T-helper 9 cell (primary cell): ENCODE measurements around the gene DMGDH.

ENCODE experiments used
- DNase-seq: peaks from one replicate; pipeline ENCODE4 v3.0.0-alpha.2; 2020
- total RNA-seq, 2 donors: gene quantifications; one replicate each; lab custom pipeline; 2026; lab: John Stamatoyannopoulos, UW

The DMGDH gene
- total RNA-seq, result 1.0 to 1.4 reads per million in 2 donors

DNA sequence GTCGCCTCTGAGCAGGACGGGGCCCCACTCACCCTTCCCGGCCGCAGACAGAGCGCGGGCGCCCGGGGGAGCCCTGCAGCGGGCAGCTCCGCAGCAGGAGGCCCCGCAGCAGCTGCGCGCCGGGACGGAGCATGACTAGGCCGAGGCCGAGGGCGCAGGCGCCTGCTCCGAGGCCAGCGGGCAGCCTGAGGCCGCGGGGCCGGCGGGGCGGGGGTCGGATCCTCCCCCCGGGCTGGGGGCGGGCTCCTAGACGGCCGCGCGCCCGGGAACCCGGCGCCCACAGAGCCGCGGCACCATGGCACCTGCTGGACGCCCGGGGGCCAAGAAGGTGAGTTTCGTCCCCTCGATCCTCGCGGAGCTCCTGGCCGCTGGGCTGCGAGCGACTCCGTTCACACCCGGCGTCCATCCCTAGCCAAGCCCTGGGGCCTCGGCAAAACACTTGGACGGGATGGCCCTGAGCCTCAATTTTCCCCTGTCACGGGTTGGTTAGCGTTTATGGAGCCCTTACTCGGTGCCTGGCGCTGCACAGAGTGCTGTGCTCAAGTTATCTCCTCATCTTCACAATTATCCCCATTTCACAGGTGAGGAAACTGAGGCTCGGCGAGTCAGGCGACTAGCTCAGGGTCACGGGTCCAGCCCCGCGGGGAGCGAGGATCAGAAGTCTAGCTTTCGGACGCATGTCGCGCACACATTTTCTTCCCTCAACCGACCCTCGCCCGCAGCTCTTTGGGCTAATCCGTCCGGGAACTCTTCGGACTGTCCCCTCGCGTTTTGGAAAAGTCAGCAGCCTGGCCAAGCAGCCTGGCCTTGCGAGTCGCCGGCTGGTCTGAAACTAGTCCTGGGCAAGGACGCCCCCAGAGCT lies at the start of gene DMGDH, which contains the start of gene BHMT2:
DMGDH (minus strand) TSS at position 187 of the 862 bp plus-strand sequence; CDS start at position 133, 54 bp downstream.
BHMT2 (plus strand) TSS at position 280 of the 862 bp plus-strand sequence; CDS start at position 296, 16 bp downstream.
- no peak for DNase-seq

DNA sequence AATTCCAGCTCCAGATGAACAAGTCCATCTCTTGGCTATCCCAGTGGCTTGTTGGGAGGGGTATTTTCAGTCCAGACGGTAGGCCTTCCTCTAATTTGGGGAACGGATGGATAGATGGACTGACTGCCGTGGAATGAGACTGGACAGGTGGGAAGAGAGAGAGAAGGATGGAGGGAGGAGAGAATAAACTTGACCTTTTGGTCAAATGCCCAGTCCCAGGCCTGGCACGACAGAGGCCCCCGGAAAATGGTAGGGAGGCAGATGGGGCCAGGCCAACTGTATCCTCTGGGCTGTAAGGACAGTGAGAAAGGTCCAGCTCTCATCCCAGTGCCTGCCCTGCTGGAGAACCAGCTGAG lies 43.2 kb upstream of the DMGDH start:
- DNase-seq, result no peak

DNA sequence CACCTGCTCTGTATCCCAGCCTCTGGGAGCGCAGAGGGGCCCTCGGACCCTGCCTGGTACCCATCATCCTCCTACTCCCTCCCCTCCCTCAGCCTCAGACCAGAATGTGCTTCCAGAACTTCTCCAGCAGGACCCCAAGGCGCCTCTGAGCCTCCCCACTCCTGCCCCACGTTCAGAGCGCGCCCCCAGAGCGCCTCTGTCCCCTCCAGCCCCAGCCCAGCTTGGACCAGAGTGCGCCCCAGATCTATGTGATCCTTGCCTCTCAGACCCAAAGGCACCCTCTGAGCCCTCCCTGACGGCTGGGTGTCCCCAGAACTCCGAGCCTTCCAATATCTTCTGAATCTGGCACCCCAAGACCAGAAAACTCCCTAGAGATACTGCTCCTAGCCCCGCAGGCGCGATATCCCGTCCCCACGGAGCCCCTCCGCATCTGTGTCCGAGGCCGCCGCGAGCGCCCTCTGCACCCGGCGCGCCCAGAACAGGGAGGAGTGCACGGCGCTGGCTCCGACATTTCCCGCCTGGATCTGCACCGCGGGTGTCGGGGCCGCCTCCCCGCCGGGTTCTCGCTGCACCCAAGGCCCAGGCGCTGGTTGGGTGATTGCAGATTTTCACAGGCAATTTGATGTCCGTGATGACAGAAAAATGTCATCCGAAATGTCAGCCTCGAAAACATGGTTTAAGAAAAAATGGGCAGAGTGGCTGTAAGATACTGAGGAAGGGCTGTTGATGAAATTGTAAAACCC lies 42.7 kb upstream of the DMGDH start:
- DNase-seq, result no peak

DNA sequence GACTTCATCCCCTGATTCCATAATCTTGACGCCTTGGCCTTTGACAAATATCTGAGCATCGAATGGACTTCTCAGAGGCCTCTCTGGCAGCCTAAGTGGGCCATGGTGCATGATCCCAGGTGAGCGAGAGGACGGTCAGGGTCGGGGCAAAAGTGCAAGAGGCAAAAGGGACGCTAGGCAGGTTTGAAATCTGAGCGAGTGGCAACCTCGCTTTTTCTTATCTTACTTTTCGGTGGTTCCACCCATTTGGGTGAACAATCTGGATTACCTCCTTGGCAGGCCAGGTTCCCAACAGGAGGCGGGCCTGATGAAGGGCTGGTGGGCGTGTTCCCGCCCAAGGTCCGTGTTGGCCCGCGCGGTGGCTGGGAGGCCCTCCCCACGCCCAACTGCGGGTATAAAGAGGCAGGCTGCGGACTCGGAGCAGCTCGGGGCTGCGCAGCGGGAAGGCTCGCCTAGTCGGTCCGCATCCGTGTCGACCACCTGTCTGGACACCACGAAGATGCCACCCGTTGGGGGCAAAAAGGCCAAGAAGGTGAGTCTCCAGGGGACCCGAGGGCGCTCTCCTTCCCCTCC lies 42.0 kb upstream of the DMGDH start, which contains the start of gene BHMT:
BHMT (plus strand) TSS at position 423 of the 573 bp plus-strand sequence; CDS start at position 500, 77 bp downstream.
- DNase-seq, result no peak

DNA sequence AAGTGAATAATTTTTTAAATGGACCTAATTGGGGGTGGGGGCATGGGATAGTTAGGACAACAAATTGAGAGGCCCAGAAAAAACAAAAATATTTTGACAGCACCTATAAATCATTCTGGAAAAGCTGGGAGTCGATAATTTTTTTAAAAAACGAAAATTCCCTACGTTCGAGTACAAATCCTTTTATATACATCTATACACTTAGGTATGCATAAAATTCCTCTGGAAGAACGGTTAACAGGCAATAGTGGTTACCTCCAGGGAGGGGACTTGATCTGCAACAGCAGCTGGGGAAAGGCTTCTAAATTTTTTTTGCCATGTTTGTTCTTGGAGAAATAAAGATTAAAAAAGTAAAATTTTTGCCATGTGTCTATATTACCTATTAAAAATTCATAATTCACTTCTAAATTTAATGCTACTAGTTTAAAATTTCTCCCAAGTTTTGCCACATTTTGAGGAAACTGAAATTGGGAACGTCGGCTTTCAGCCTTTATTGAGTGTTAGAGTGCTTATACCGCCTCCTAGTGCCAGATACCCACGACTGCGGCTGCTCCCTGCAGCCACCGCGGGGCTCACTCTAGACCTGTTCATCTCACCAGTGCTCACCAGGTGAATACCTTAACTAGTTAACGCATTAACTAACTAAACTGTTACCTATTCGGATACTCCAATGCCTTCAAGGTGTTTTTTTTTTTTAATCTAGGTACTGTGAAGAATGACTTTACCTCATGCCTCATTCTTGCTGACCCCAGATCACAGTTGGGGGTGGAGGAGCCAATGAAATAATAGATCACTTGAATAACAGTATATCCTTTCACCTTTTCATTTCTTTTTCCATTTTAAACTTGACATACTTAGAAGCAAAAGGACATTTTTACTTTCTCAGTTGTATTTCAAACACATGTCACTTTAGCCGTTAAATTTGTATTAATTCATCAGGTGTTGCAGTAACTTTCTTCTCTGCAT lies 40.3 kb upstream of the DMGDH start:
- DNase-seq, result peak; percentile 7

DNA sequence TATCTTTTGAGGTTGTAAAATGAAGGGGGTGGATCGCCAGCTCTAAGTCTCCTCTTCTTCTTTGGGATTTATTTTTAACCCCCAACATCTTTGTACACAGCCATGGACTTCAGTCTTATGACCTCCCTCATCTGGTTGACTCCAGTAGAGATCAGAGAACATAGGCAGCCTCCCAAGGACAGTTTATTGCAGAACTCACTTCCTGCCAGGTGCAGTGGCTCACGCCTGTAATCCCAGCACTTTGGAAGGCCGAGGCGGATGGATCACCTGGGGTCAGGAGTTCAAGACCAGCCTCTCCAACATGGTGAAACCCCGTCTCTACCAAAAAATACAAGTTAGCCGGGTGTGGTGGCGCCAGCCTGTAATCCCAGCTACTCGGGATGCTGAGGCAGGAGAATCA lies 39.3 kb upstream of the DMGDH start:
- DNase-seq, result no peak

DNA sequence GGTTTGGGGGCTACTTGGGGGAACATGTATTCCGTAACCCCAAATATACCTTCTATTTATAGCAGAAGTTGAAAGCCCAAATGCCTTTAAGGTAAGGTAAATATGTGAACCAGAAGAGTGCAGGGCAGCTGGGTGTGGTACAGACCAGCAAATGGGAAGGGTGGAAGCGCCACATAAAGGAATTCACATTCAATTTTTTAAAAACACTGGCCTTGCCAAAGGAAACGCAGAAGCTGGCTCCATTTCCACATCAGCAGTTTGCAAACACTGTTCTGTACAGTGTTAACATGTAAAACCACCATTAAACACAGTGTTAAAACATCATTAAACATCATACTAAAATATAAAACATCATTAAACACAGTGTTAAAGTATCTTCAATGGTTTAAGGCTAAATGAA lies 38.6 kb upstream of the DMGDH start:
- no peak for DNase-seq

DNA sequence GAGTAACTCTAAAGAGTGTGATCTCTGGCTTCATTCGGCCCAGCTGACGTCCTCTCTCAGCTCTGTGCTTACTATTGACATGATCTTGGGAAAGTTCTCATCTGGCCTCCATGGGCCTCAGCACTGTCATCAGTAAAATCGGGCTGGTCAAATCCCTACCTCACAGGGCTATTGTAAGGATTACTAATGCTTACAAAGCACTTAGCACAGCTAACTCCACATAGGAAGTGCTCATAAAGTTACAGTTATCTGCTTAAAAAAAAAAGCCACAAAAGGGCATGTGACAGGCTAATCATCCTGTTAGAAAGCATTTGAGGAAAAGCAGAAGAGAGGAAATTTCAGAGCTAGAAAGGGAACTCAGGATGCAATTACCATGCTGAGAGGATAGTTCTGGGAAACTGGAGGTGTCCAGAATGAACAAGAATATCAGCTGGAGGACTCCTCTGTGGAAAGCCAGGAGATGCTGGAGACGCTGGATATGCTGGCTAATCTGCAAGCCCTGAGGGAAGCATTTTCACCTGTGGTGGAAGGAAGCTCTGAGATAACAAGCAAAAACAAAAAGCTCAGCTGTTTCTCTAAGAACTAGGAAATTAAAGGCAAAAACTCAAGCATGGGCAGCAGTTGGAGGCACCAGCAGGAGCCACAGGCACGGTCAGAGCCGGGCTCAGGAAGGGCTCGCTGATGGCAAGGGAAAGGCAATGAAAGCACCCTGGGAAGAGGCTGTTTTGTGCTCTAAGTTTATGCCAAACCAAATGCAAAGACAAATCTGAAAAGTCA lies 37.7 kb upstream of the DMGDH start:
- no peak for DNase-seq

DNA sequence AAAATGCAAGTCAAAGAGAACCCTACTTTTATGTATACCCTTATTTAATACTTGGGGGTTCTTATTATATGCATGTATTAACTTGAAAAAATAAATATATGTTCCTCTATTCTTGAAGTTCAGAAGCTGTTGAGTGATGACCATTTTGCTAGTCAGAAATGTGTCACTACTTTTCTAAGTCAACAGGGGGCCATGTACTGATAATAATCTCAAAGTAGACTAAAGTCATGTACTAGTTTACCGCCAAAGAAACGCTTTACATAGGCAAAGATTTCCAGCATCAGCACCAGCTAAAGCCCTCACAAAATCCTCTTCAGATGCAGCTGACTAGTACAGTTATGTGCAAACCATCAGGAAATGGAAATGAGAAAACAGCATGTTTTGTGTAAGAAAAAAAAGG lies 36.4 kb upstream of the DMGDH start:
- DNase-seq, result no peak

DNA sequence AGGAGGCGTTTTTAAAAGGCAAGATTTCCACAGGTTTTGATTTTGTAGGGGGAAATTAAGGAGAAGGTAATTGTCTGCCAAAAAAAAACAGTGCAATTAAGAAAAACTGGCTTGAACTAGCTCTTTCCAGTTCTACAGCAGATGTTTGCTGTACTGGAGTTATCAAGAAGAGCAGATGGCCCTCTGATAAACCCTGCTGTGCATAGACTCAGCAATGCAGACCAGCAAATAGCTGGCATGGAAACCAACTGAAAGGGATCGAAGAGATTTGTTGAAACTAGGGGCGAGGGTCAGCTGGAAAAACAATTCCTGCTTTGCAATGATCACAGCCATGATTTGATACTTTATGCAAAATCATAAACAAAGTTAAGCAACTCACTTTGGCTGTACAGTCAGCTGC lies 24.3 kb upstream of the DMGDH start:
- DNase-seq, result no peak

DNA sequence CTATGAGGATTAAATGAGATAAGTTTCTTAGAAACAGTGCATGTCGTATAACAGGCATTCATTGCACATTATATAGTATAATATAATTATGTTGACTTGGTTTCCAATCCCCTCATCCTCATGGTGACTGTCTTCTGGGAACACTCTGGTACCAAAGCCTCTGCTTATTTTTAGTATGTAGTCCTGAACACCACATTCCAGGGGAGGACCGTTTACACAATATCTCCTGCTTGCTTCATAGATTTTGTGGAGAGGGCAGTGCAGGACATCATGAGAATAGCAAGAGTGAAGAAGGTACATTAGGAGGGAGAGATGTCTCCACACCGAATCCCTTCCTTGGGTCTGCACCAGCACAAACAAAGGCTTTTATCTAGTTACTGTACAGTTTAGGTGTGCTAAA lies 21.6 kb upstream of the DMGDH start:
- no peak for DNase-seq

DNA sequence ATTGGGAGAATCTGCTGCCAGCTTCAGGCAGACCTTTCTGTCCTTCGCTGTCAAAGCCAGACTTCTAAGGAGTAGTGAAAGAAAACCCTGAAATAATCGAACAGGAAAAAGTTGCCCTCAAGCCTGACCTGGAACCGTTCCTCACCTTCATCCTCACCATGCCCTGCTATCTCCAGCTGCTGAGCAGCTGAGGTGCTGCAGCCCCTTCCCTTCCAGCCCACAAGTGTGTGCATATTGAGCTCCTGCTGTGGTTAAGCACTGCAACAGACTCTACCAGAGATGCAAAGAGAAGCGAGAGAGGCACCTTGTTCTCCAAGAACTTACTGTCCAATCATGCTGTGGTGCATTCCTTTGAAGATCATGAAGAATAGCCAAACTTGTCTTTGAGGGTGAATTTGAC lies 19.0 kb upstream of the DMGDH start:
- DNase-seq, result no peak

DNA sequence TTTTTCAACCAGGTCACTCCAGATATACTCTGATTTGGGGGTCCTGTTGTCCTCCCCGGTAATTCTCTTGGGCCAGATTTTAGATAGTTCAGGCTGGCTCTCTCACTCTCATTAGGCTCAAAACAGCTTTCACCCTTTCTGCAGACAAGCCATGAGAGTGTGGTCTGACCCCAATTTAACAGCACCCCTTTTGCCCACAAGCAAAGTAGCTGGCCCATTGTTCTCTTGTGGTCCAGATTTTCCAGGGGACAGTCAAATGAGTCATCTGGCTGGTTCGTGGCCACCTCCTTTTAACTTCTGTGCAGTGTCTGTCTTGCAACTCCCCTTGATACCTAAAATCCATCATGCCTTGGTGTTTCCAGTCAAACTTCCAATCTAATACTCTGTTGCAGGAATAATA lies 16.6 kb upstream of the DMGDH start:
- no peak for DNase-seq

DNA sequence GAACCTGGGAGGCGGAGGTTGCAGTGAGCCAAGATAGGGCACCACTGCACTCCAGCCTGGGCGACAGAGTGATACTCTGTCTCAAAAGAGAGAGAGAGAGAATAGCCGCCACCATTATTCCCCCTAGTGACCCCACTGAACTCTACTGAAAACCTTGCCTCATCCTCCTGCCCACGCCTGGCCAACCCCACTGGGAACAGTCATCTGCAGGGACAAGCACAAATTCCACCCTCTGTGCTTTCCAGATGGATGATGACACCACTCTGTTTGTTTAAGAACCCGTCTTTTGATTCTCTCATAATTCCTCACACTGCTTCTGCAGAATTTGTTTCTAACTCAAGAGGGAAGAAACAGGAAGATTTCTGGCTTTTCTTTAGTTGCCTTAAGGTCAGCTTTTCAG lies 12.3 kb upstream of the DMGDH start:
- no peak for DNase-seq

DNA sequence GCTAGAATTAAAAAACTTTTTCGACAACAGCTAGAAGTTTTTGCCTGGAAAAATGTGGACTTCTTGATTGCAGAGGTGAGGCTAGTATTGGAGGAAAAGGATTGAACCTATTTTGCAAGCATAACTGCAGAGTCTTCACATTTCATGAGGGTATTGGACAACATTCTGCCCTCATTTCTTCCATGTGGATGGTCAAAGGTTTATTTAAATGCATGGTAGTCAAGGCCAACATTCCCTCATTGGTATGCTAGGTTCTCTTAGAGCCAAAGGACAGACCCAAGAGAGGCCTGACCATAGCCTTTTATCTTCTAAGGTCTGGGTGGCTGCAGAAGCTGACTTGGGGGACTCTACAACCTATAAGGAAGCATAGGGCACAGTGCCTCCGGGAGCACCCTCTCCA lies 11.3 kb upstream of the DMGDH start:
- DNase-seq, result no peak

DNA sequence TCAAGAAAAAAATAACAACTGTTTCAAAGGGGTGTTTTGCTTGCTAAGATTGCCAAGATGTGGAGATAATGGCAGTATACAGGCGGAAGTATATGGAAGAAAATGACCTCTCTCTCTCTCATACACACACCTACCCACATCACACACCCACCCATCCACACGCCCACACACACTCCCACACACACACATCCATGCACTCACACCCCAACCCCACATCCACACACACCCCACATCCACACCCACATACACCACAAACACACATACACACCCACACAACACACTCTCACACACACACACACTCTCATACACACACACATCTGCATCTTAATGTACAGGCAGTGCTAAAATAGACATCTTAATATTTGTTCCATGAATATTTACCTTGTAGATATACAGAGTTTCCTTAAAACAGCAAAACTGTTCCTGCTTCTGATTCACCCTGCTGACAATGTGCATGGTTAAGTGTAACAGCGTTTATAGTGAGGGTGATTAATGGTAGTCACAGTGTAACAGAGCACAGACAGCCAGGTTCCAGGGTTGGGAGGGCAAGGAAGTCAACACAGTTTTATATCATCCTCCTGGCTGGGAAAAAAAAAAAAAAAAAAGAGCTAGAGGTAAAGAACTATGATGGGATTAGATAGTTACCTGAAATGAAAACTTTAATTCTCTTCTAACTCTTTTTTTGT lies 8.3 kb upstream of the DMGDH start:
- no peak for DNase-seq

DNA sequence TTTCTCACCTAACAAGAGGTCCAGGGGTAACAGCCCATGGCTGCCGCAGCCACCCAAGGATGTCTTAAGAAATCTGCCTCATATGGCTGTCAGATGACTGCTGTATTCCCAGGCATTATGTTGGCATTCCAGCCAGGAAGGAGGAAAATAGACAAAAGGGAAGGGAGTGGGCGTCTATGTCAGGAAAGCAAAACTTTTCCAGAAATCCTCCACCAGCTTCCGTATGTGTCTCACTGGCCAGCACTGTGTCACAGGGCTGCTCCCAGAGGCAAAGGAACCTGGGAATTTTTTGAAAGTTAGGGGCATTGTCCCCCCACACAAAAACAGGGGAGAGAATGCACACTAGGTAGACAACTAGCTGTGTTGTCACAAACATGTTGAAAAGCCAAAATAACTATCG lies 7.3 kb upstream of the DMGDH start:
- DNase-seq, result no peak

DNA sequence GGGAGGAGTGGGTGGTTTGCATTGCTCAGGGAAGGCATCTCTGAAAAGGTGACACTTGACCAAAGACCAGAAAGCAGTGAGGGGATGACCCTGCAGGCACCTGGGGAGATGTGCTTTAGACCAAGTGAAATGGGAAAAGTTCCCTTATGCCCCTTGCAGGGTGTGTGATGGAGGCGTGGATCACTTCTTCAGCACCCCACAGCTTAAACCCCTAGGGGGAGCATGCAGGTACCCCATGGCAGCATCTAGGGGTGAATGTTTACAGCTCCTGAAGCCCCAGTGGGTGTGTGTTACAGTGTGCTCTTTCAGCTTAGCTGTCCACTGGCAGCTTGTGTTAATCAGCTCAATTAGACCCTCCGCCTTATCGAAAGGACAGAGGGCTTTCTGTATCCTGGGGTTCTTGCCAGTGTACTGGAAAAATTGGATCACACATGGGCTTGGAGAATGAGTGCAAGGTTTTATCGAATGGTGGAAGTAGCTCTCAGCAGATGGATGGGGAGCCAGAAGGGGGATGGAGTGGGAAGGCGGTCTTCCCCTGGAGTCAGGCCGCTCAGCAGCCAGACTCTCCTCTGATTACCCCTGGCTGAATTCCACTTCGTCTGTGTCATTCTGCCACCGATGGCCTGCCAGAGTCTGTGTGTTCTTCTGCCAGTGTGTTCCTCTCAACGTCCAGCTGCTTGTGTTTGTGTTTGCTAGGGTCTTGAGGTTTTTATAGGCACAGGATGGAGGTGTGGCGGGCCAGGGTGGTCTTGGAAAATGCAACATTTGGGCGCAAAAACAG lies 6.4 kb upstream of the DMGDH start:
- DNase-seq, result no peak

DNA sequence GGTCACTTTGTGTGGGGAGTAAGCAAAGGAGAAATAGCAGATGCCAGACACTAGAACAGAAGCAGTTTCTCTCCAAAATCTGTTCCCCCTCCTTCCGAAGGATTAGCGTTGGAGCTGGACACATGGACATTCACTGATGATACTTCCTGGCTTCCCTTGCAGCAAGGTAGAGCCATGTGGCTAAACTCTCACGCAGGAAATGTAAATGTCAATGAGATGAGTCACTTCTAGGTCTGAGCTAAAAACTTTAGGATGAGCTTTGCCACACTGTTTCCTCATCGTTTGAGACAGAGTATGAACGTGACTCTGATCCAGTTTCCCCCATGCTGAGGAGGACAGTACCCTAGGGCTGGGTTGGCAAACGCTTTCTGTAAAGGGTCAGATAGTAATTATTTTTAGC lies 5.2 kb upstream of the DMGDH start:
- DNase-seq, result no peak

DNA sequence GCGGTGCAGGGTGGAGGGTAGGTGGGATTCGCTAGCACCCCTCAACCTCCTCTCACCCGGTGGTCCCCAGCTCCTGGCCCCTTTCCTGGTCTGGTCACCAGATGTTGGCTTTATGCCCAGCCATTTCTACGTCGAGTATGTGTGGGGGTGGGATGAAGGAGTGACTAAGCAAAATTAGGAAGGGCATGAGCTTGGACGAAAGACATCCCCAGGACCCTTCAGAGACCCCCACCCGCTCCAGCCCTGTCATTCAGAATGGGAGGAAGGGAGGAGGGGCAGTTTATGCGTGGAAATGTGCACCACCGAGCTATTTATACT lies 835 bp upstream of the DMGDH start:
- no peak for DNase-seq
